Measurements from ENCODE around the gene SFRP4. TPM values are rescaled to one million over a fixed set of nuclear protein-coding genes. Genes with fewer than 3 reads are reported as not detected.
"Not testable (repeated sequence)": the region's sequence is repeated elsewhere in the genome, so short reads cannot be mapped to it uniquely, and the experiment has no call there.

SFRP4 gene
- total and polyA plus RNA-seq, 10 of the 15 experiments (the other 5 are each of a cell fraction or from before 2014, with no cell fraction given), result 0.02 to 0.15 (median 0.14) TPM; not detected in 7

- TF ChIP-seq ZNF687 (IDR thresholded peaks at IDR 0.05) (no peak), PAX8 (IDR thresholded peaks at IDR 0.05) (no peak)
These were observed 40.2 kb upstream of the SFRP4 start (continued) for GRCh38 chr7:37956791-37957190.

DNA sequence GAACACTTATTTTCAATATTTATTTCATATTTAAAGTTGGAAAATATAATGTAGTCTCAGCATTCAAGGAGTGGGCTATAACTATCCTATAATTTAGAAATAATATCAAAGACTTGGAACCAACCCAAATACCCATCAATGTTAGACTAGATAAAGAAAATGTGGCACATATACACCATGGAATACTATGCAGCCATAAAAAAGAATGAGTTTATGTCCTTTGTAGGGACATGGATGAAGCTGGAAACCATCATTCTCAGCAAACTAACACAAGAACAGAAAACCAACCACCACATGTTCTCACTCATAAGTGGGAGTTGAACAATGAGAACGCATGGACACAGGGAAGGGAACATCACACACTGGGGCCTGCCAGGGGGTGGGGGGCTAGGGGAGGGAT lies 37.6 kb upstream of the SFRP4 start:
- FAIRE-seq; H3K9me3 ChIP-seq (replicated peaks; ENCODE audit: control insufficient read depth, insufficient read depth, low read length); intact Hi-C loops (cut with micrococcal nuclease; ENCODE audit: unreplicated experiment); ATAC-seq; H3K36me3 ChIP-seq (ENCODE audit: control insufficient read depth in 2 of 2, insufficient read depth in 2 of 2, low read length in 1 of 2); DNase-seq (ENCODE audit: low read depth, low spot score); H2AFZ ChIP-seq (ENCODE audit: control insufficient read depth, low read depth, low read length); H3K4me1 ChIP-seq (ENCODE audit: control insufficient read depth, insufficient read depth, low read length); H3K9ac ChIP-seq (ENCODE audit: control insufficient read depth, insufficient read depth, low read length); H3K79me2 ChIP-seq (ENCODE audit: control insufficient read depth, insufficient read depth, low read length); H4K20me1 ChIP-seq (ENCODE audit: control insufficient read depth, insufficient read depth); CTCF ChIA-PET; H3K27ac ChIP-seq (ENCODE audit: control insufficient read depth, insufficient read depth); H3K4me3 ChIP-seq; BruUV-seq (replicated peaks); H3K27me3 ChIP-seq (replicated peaks in 1 of 2; ENCODE audit: control insufficient read depth in 2 of 2, insufficient read depth in 2 of 2, low read length in 1 of 2); H3K4me2 ChIP-seq (ENCODE audit: control insufficient read depth, insufficient read depth); RAD21 ChIA-PET (ENCODE audit: unreplicated experiment); in situ Hi-C loops (cut with MboI); POLR2A ChIA-PET: not testable (repeated sequence)
- SMC1A ChIA-PET (ENCODE audit: uncharacterized antibody, unreplicated experiment), result interaction anchor here (1.0 to 2.3 kb wide), 3 partner anchors 10 to 38 kb away, joined by 3 to 6 read pairs (median 4); partner anchors contain the start of gene SFRP4
- WGBS (ENCODE audit: insufficient coverage, insufficient replicate concordance, low lambda C conversion rate, missing lambda C conversion rate), result no CpG with 5 or more reads among the region's 1 CpG

All from GM12878 (cell line).